Anterior cingulate cortex (tissue), 58 donors: ENCODE results near the gene LIMS1.
"Not testable (repeated sequence)": the region's sequence is repeated elsewhere in the genome, so short reads cannot be mapped to it uniquely, and the experiment has no call there.

Experiments
- DNase-seq, 58 donors: peaks; one replicate each; lab custom pipeline; 2025; lab: John Stamatoyannopoulos, UW

LIMS1 gene

DNA sequence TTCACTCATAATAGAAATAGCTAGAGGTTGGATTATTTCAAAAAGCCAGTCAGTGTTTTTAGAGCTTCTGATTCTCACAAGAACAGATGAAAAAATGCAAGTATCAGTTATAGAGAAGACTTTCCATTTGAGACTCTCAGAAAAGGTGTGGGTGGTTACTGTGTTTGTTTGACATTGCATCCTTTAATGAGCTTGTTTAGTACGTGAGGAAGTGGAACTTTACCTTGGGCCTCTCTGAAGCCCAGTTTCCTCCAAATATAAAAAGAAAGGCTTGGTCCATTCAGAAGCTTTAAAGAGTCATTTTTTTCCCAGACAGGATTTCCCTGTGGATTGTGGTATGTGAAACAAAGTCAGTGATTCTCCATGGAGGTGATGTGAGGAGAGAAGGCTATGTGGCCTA lies 95.1 kb downstream of the LIMS1 start:
- DNase-seq, result no peak

DNA sequence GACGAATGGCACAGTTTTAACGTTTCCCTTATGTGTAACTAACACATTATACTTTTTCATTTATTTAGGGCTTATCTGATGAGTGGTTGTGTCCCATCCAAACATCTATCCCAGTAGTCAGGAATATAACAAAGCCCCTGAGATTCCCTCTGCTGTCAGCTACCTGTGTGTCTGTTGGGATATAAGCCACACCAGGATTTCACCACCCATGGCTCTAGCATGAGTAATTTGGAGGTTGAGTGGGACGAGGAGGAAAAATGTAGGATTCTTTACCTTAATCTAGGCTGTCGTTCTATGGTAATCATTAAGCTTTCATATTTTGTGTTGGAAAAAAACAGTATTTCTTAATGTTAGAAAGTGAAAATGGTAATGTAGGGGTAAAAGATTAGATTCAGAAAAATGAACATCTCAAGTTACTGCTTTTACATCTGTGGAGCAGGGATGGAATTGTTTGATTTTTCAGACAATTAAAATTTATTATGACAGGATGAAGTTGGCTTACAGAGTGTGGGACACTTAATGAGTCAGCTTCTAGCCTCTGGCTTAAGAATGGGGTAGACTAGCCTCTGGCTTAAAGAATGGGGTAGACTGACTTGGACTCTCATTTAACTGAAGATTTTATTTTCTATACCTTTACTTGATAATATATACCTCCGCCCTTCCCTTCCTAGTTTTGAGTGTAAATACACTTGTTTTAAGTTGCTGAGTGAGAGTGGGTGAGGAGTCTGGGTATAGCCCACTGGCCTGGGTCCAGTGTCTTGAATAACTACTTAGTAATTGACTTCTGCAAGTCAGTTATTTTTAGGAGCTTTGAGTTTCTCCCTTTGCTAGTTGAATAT lies 96.5 kb downstream of the LIMS1 start:
- DNase-seq, result no peak

- no peak for DNase-seq
Observed at GRCh38 chr2:108632332-108633160, 98.3 kb downstream of the LIMS1 start.

DNA sequence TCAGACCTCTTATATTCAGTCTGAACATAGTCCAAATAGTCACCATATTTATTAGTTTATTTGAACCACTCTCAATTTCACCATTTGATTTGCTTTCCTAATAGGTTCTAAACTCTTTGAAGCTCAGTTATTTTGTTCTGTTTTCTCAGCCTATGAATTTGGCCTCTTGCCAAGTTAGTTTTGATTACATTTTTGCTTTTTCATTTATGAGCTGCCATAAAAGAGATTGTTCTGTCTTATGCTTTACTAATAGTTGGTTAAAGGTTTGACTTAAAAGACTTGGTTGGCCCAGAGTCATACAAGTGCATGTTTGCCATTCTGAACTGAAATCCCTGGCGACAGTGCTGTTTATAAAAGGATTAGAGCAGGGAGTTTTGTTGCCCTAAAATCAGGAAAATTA lies 99.1 kb downstream of the LIMS1 start:
- DNase-seq, result no peak

DNA sequence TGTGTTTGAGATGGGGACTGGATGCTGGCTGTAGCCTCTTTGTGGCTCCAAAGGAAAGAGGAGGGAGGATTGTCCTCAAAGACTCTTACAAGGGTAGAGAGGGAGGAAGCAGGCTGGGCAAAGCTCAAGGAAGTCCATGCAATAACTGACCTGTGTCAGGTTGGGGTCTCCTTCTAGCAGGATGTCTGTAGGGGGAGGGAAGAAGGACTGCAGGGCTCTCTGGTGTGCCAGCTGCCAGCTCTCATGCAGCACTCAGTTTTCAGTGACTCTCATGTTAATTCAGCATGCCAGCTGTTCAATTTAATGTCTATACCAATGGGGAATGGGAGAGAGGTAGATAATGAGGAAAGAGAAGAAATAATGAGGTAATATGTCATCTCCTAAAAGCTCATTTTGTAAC lies 99.7 kb downstream of the LIMS1 start:
- no peak for DNase-seq

DNA sequence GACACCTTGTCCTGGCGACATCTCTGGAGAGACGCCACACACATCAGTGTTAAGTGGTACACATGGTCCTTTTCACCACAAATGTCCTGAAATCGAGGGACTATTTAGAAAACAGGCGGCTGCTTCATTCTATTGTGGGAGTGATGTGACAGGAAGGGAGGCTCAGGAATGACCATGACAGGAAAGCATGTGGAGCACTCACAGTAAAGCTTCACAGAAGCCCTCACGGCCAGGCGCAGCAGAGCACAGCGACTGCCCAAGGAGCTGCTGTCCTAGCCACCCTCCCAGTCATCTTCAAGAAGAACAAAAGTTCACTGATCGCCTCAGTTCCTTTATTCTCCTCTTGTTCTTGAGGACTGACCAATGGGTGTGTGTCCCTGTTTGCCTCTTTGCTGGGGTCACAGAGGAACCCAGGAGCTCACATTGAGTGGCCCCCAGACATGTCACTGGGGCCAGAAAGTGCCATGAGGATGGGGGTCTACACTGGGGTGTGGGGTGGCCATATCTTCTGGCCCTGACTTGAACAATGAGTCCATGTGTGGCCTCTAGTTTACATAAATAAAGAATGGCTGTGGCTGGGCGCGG lies 100.4 kb downstream of the LIMS1 start:
- no peak for DNase-seq

DNA sequence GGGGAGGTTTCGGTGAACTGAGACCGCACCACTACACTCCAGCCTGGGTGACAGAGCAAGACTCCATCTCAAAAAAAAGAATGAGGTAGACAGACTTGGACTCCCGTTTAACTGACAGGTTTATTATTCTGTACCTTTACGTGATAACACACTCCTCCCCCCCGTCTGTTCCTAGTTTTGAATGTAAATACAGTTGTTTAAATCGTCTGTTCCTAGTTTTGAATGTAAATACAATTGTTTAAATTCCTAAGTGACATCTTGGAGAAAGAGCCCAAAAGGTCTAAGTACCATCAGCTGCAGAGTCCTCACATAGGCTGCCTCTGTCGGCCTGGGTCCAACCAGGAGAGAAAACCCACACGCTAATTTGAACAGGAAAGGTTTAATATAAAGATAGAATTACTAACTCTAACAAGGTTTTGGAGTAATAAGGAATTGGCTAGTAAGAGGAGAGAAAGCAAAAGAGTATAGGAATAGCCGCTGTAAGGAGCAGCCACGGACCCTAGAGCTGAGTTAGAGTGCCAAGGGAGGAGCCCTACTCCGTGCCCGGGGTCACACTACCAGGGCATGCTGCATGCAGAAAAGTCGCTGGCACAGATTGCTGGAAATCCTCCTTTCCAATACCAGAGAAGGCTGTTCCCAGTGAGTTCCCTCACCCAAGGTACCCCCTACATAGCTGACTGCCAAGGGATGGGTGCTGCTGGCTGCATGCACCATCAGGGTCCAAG lies 101.5 kb downstream of the LIMS1 start:
- DNase-seq, result no peak

DNA sequence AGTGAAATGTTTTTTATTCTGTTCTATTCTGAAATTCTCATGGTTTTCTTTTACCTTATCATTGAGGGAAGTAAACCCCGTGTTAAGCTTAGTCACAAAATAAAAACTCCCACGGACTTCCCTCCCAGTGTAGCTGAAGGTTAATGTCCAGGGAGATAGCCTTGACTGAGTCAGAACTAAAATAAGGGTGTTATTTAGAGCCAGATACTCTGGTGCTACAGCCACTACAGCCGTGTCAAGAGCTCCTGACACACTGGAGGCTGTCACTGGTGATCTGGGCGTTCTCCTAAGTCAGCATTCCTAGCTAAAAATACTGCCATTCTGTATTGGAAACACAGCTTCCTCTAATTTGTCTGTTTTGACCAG lies 103.0 kb downstream of the LIMS1 start:
- DNase-seq, result peak in 6 of 58 donors; percentile 8 to 57 (median 20)

GRCh38 chr2:108640731-108641130 lies 106.5 kb downstream of the LIMS1 start:
- DNase-seq, result no peak

GRCh38 chr2:108641756-108642155 lies 107.5 kb downstream of the LIMS1 start:
- no peak for DNase-seq

DNA sequence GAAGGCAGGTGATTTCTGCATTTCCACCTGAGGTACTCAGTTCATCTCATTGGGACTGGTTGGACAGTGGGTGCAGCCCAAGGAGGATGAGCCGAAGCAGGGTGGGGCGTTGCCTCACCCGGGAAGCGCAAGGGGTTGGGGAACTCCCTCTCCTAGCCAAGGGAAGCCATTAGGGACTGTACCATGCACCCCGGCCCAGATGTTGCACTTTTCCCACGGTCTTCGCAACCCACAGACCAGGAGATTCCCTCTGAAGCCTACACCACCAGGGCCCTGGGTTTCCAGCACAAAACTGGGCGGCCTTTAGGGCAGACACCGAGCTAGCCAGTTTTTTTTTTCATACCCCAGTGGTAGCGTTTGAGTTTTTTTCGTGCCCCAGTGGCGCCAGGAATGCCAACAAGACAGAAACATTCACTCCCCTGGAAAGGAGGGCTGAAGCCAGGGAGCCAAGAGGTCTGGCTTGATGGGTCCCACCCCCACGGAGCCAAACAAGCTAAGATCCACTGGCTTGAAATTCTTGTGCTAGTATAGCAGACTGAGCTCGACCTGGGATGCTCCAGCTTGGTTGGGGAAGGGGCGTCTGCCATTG lies 109.1 kb downstream of the LIMS1 start:
- no peak for DNase-seq

DNA sequence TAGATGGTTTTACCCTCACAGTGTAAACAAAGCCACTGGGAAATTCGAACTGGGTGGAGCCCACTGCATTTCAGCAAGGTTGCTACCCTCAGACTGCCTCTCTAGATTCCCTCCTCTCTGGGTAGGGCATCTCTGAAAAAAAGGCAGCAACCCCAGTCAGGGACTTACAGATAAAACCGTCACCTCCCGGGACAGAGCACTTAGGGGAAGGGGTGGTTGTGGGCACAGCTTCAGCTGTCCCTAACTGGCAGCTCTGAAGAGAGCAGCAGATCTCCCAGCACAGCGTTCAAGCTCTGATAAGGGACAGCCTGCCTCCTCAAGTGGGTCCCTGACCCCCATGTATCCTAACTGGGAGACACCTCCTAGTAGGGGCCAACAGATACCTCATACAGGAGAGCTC lies 109.6 kb downstream of the LIMS1 start:
- not testable (repeated sequence) for DNase-seq

DNA sequence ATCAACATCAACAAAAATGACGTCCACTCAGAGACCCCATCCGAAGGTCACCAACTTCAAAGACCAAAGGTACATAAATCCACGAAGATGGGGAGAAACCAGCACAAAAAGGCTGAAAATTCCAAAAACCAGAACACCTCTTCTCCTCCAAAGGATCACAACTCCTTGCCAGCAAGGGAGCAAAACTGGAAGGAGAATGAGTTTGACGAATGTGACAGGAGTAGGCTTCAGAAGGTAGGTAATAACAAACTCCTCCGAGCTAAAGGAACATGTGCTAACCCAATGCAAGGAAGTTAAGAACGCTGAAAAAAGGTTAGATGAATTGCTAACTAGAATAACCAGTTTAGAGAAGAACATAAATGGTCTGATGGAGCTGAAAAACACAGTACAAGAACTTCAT lies 110.2 kb downstream of the LIMS1 start:
- DNase-seq, result not testable (repeated sequence)

DNA sequence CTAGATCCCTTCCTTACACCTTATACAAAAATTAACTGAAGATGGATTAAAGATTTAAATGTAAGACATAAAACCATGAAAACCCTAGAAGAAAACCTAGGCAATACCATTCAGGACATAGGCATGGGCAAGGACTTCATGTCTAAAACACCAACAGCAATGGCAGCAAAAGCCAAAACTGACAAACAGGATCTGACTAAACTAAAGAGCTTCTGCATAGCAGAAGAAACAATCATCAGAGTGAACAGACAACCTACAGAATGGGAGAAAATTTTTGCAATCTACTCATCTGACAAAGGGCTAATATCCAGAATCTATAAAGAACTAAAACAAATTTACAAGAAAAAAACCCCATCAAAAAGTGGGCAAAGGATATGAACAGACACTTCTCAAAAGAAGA lies 114.5 kb downstream of the LIMS1 start:
- DNase-seq, result not testable (repeated sequence)

- DNase-seq, result not testable (repeated sequence)
Observed at GRCh38 chr2:108650465-108650864, 116.2 kb downstream of the LIMS1 start.

DNA sequence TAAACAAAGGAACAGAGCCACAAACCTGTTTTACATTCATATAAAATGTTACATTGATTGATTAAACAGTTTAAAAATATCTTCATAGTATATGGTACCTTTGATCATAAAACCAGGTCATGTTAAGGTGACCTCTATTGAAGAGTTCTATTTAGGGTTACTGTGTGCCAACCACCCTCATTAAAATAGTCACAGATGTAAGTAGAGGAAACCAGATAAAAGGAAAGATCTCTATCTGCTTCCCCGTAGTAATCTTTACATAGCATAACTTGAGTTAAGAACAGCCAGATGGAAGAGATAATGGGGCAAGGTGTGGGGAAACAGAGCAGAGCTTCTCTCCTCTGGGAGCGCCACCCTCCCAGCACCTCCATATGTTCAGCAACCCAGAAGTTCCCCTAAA lies 117.2 kb downstream of the LIMS1 start:
- not testable (repeated sequence) for DNase-seq

- peak in 2 of 58 donors; percentile 21 to 34 for DNase-seq
Observed at GRCh38 chr2:108652187-108652931, 118.1 kb downstream of the LIMS1 start.

- DNase-seq, result peak in 1 of 58 donors; percentile 3
Observed at GRCh38 chr2:108653425-108653824, 119.2 kb downstream of the LIMS1 start.

DNA sequence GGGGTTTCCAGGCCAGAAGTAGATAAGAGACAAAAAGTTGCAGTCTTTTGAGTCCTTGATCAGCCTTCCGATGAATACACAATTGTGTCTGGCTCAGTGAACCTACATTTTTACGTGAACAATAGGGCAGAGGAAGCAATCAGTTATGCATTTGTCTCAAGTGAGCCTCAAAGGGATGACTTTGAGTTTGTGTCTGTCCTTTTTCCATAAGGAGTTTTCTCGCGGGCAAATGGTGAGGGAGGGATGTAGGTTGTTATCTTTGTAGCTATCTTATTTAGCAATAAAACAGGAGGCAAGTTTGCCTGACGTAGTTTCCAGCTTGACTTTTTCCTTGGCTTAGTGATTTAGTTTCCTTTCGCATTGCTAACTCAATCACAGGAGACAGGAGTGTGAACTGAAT lies 119.6 kb downstream of the LIMS1 start:
- not testable (repeated sequence) for DNase-seq
